GM23338 (cell line): Measurements from ENCODE around the gene FBXO47. TPM values are rescaled to one million over a fixed set of nuclear protein-coding genes. Genes with fewer than 3 reads are reported as not detected.

ENCODE experiments used
- ATAC-seq: fragments of 200-7000 bp; cut with Tn5 transposase; 3 replicates; pipeline ENCODE4 v1.9.1; 2020
- DNase-seq: peaks from one replicate; pipeline ENCODE4 v3.0.0-alpha.2; 2015; ENCODE audit warnings: low spot score
- H2AFZ ChIP-seq: fragments of 200-600 bp; sonication (generic); 2 replicates; pipeline ENCODE4 v1.8.0; 2016; ENCODE audit warnings: antibody characterized with exemption, mild to moderate bottlenecking, moderate library complexity
- H3F3A ChIP-seq: fragments of 200-600 bp; sonication (generic); replicated peaks from 2 replicates; pipeline ENCODE4 v1.8.0; 2017; ENCODE audit warnings: antibody characterized with exemption, mixed run types, low read depth
- H3K27ac ChIP-seq: fragments of 200-600 bp; sonication (generic); 2 replicates; pipeline ENCODE4 v1.6.1; 2016; ENCODE audit warnings: low read depth
- H3K27me3 ChIP-seq: fragments of 200-600 bp; sonication (generic); 2 replicates; pipeline ENCODE4 v1.8.0; 2016; ENCODE audit warnings: mild to moderate bottlenecking, mixed run types, moderate library complexity; ENCODE audit not compliant: insufficient read depth
- H3K36me3 ChIP-seq: fragments of 200-600 bp; sonication (generic); 2 replicates; pipeline ENCODE4 v1.8.0; 2016; ENCODE audit warnings: mild to moderate bottlenecking; ENCODE audit not compliant: insufficient read depth
- H3K4me1 ChIP-seq: fragments of 200-600 bp; sonication (generic); 2 replicates; pipeline ENCODE4 v1.8.0; 2016; ENCODE audit warnings: mild to moderate bottlenecking, moderate library complexity; ENCODE audit not compliant: insufficient read depth
- H3K4me2 ChIP-seq: fragments of 200-600 bp; sonication (generic); 2 replicates; pipeline ENCODE4 v1.7.1; 2017; ENCODE audit warnings: mixed run types
- H3K4me3 ChIP-seq: fragments of 200-600 bp; sonication (generic); 2 replicates; pipeline ENCODE4 v1.6.1; 2016; ENCODE audit warnings: mixed run types
- H3K79me2 ChIP-seq: fragments of 200-600 bp; sonication (generic); replicated peaks from 2 replicates; pipeline ENCODE4 v1.8.0; 2017; ENCODE audit warnings: mild to moderate bottlenecking; ENCODE audit not compliant: insufficient read depth
- H3K9me2 ChIP-seq: fragments of 200-600 bp; sonication (generic); 2 replicates; pipeline ENCODE4 v1.8.0; 2017; ENCODE audit not compliant: insufficient read depth
- H4K20me1 ChIP-seq: fragments of 200-600 bp; sonication (generic); replicated peaks from 2 replicates; pipeline ENCODE4 v1.8.0; 2017; ENCODE audit warnings: mild to moderate bottlenecking; ENCODE audit not compliant: insufficient read depth
- H3K27ac Mint-ChIP-seq: 2 replicates; pipeline ENCODE4 v1.8.0; 2020; ENCODE audit warnings: inconsistent platforms, mild to moderate bottlenecking, moderate library complexity, mixed read lengths
- H3K27me3 Mint-ChIP-seq: 3 replicates; pipeline ENCODE4 v1.8.0; 2022; ENCODE audit warnings: low read depth, mild to moderate bottlenecking, moderate library complexity, mixed read lengths, inconsistent platforms; ENCODE audit not compliant: insufficient read depth, poor library complexity
- H3K36me3 Mint-ChIP-seq: 3 replicates; pipeline ENCODE4 v1.8.0; 2021; ENCODE audit warnings: low read depth, mild to moderate bottlenecking, inconsistent platforms, moderate library complexity, mixed read lengths
- H3K4me1 Mint-ChIP-seq: 3 replicates; pipeline ENCODE4 v1.8.0; 2020; ENCODE audit warnings: mild to moderate bottlenecking, inconsistent platforms, mixed read lengths
- H3K4me3 Mint-ChIP-seq: 3 replicates; pipeline ENCODE4 v1.8.0; 2021; ENCODE audit warnings: moderate library complexity, mild to moderate bottlenecking, inconsistent platforms, mixed read lengths
- H3K9me3 Mint-ChIP-seq: 3 replicates; pipeline ENCODE4 v1.8.0; 2020; ENCODE audit warnings: moderate library complexity, mild to moderate bottlenecking, inconsistent platforms, mixed read lengths
- CTCF ChIP-seq, 2 experiments: fragments of 200-600 bp in 1 of 2; sonication (generic) in 1 of 2; conservative IDR thresholded peaks; 2 replicates each; pipeline versions ENCODE4 v1.5.1 to v1.6.1; 2016 to 2017; ENCODE audit warnings: antibody characterized with exemption in 2 of 2, low read depth in 2 of 2, mild to moderate bottlenecking in 2 of 2, moderate library complexity in 1 of 2
- EZH2 ChIP-seq: fragments of 200-600 bp; sonication (generic); IDR thresholded peaks from one replicate; pipeline ENCODE4 v1.8.0; 2017; ENCODE audit warnings: antibody characterized with exemption, mild to moderate bottlenecking, low read depth; ENCODE audit not compliant: unreplicated experiment
- POLR2AphosphoS5 ChIP-seq: IDR thresholded peaks from 2 replicates; pipeline ENCODE4 v1.6.1; 2016; ENCODE audit warnings: antibody characterized with exemption, low read depth
- ZNF331 ChIP-seq: fragments of 250-450 bp; sonication (Bioruptor Pico); IDR thresholded peaks from 2 replicates; pipeline ENCODE4 v1.5.0; 2020; ENCODE audit warnings: low read depth, mild to moderate bottlenecking, moderate library complexity
- long read RNA-seq: library from polyadenylated mRNA; unstranded; transcript quantifications from one replicate; pipeline ENCODE4 v2.0.0, GENCODE V29; 2020; ENCODE audit not compliant: unreplicated experiment
- polyA plus RNA-seq: library from polyadenylated mRNA; unstranded; fragments of >200 nt; fragmentation: Nextera tagmentation; extraction: Ambion mirVana; gene quantifications from 2 replicates; pipeline ENCODE4 v1.2.1, GENCODE V29; 2016
- total RNA-seq: library from RNA; depleted of rRNA; stranded (reverse); fragments of >200 nt; shearing (Covaris generic); gene quantifications from 2 replicates; pipeline ENCODE4 v1.2.3, GENCODE V29; 2014; rRNA removed
- TF ChIP-seq, protein P1 (sequence below): IDR thresholded peaks from 2 replicates; pipeline ENCODE4 v1.6.1; 2016; ENCODE audit warnings: antibody characterized with exemption

FBXO47 gene
- total RNA-seq (not detected in 2 replicates), polyA plus RNA-seq (not detected in 2 replicates)
- long read RNA-seq: 0 reads

GRCh38 chr17:38967290-38967738, at the start of gene FBXO47:
TSS of gene FBXO47 (minus strand) at chr17:38967403. CDS start at chr17:38963025, 4,378 bp downstream.
- H3K79me2 ChIP-seq: no peaks in the 10 kb centered on the region
- no peaks in the 10 kb centered on the region for H3K9me2 ChIP-seq
- peak within 1 kb of the TSS; percentile 53 for H3K27ac ChIP-seq
- Mint-ChIP-seq H3K4me1 (peaks cover 17% of the 10 kb centered on the region; the same call in 2 of the 3 replicates), H3K9me3 (no peaks in the 10 kb centered on the region; the same call in 2 of the 3 replicates), H3K27ac (peak within 1 kb of the TSS; percentile 93), H3K36me3 (no peaks in the 10 kb centered on the region), H3K27me3 (peaks cover 9% of the 10 kb centered on the region), H3K4me3 (peak within 1 kb of the TSS; percentile 63)
- H3F3A ChIP-seq: no peaks in the 10 kb centered on the region
- H2AFZ ChIP-seq: peak within 1 kb of the TSS; percentile 67
- ATAC-seq (peak; percentile 97), DNase-seq (peak; percentile 100)
- peak within 1 kb of the TSS; percentile 64 for H3K4me2 ChIP-seq
- H3K4me3 ChIP-seq: peak within 1 kb of the TSS; percentile 38
- no peaks in the 10 kb centered on the region for H3K27me3 ChIP-seq
- H3K4me1 ChIP-seq: peaks cover 16% of the 10 kb centered on the region
- no peaks in the 10 kb centered on the region for H3K36me3 ChIP-seq
- TF ChIP-seq EZH2 (no peak), POLR2AphosphoS5 (peak; percentile 88), CTCF (conservative IDR thresholded peaks at IDR 0.05; ENCODE audit: low read depth in 2 of 2) (peak in 1 of 2 experiments; percentile 43; a peak in 3 of 4 replicates)
- H4K20me1 ChIP-seq: no peaks in the 10 kb centered on the region

DNA sequence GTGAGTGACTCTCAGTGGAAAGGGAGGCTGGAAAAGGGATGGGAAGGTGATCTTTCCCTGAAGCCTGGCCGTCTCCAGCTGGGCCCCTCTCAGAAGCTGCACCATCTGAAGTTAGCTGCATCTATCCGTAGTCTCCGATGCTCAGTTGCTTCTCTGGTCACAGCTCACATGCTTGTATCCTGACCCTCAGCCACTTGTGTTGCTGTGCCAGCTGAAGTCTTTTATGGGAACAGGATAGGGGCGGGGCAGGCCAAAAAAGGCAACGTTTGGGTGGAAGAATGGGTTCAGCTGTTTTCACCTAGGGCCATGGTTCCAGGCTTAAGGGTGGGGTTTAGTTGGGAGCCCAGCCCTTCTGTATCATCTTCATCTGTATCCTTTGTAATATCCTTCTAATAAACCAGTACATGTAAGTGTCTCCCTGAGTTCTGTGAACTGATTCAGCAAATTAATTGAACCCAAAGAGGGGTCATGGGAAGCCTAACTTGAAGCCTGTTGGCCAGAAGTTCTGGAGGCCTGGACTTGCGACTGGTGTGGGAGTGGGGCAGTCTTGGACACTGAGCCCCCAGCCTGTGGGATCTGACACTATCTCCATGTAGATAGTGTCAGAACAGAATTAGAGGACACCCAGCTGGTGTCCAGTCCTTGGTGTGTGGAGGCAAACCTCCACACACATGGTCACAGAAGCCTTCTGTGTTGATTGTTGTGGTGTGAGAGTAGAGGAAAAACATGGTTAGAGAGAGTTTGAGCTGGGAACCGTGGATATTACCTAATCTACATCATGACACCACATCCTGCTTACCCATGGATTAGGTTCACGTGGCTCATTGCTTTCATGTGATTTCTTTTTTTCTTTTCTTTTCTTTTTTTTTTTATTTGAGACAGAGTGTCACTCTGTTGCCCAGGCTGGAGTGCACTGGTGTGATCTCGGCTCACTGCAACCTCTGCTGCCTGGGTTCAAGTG, 49.3 kb upstream of the FBXO47 start:
- Mint-ChIP-seq H3K36me3 (no peaks in the 10 kb centered on the region), H3K27me3 (peaks cover 8% of the 10 kb centered on the region), H3K27ac (no peak overlapping the region), H3K4me1 (peaks cover 14% of the 10 kb centered on the region; the same call in 2 of the 3 replicates), H3K4me3 (no peak overlapping the region), H3K9me3 (peaks cover 4% of the 10 kb centered on the region; the same call in 1 of the 3 replicates)
- Histone ChIP-seq H3K4me3 (no peak overlapping the region), H4K20me1 (no peaks in the 10 kb centered on the region), H3K4me2 (no peak overlapping the region), H3F3A (no peaks in the 10 kb centered on the region), H3K79me2 (no peaks in the 10 kb centered on the region), H3K27me3 (no peaks in the 10 kb centered on the region), H3K27ac (no peak overlapping the region), H3K36me3 (no peaks in the 10 kb centered on the region), H3K9me2 (no peaks in the 10 kb centered on the region), H3K4me1 (peaks cover 19% of the 10 kb centered on the region), H2AFZ (no peak overlapping the region)
- TF ChIP-seq, protein P1, sequence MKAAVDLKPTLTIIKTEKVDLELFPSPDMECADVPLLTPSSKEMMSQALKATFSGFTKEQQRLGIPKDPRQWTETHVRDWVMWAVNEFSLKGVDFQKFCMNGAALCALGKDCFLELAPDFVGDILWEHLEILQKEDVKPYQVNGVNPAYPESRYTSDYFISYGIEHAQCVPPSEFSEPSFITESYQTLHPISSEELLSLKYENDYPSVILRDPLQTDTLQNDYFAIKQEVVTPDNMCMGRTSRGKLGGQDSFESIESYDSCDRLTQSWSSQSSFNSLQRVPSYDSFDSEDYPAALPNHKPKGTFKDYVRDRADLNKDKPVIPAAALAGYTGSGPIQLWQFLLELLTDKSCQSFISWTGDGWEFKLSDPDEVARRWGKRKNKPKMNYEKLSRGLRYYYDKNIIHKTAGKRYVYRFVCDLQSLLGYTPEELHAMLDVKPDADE: no peak
- no peak for TF ChIP-seq ZNF331 (CRISPR knock-in tag)
- DNase-seq: no peak
- ATAC-seq: no peak
